ENCODE data around the gene SPRN. TPM values are rescaled to one million over a fixed set of nuclear protein-coding genes. Genes with fewer than 3 reads are reported as not detected.
A peak's percentile ranks its signal among the peaks of the same experiment; 100 is the strongest.
"Not testable (repeated sequence)": the region's sequence is repeated elsewhere in the genome, so short reads cannot be mapped to it uniquely, and the experiment has no call there.

The SPRN gene, protein sequence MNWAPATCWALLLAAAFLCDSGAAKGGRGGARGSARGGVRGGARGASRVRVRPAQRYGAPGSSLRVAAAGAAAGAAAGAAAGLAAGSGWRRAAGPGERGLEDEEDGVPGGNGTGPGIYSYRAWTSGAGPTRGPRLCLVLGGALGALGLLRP
- not detected for total RNA-seq

DNA sequence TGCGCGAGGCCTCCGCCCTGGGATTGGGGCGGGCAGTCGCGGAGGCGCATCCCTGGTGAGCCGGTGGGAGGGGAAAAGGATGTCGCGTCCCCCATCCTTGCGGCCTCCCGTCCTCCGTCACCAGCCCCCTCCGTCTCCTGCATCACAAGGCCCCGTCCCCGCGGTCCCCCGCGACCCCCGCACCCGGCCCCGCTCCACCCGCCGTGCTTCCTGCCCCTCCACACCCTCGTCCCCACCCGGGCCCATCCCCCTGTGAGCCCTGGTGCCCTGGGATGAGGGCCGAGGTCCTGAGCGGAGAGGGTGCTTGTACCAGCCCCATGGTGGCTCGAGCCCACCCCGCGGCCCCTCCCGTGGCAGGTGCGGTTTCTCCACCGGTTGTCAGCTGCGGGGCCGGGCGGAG lies at the start of gene SPRN:
TSS of gene SPRN (minus strand) at position 25 of the 400 bp plus-strand sequence. CDS start 944 bp downstream, outside the sequence.
- DNase-seq; H3K4me1 Mint-ChIP-seq; H3K27ac Mint-ChIP-seq; POLR2A ChIA-PET; ATAC-seq (ENCODE audit: low read depth); H3K9me3 Mint-ChIP-seq; H3K36me3 Mint-ChIP-seq; H3K27me3 Mint-ChIP-seq: not testable (repeated sequence)
- H3K4me3 Mint-ChIP-seq, result peak within 1 kb of the TSS; percentile 28

DNA sequence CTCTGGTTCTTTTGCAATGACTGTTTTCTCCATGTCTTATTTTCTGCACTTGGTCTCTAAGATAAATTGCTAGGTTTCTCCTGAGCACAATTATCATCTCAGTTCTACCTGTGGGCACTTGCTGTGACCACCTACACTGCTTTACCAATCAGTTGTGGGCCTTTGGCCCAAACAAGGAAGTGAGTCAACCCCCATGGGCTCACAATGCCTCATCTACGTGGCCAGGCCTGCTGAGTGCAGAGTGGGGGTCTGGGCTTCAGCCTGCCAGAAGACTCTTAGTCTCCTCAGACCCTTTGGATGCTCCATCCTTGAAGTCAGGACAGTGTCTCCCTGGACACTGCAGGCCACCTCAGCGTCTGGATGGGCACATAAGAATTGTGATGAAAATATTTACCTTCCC lies 49.6 kb upstream of the SPRN start:
- no peak overlapping the region for H3K27ac Mint-ChIP-seq
- peaks cover 2% of the 10 kb centered on the region for H3K27me3 Mint-ChIP-seq
- POLR2A ChIA-PET, result no interaction called here

DNA sequence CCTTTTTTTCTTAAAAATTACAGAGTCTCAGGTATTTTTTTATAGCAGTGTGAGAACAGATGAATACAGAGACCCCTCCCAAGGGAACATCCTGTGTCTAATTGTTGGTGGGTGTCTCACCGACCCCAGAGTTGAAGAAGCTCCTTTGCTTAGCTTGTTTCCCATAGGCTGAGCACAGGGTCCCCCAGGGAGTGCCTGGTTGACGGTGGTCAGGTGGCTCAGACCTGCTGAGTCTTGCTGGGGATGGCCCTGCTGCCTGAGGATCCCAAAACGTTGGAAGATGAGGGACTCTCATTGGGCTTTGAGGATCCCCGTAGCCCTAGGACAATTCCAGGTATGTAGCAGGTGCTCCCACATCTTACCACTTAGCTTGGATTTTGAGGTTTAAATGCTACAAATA lies 48.8 kb upstream of the SPRN start:
- POLR2A ChIA-PET, result no interaction called here

More for the DNA sequence above, 49.6 kb upstream of the SPRN start:
- Mint-ChIP-seq H3K36me3 (no peaks in the 10 kb centered on the region), H3K9me3 (peaks cover 3% of the 10 kb centered on the region), H3K4me3 (no peak overlapping the region), H3K4me1 (peaks cover 23% of the 10 kb centered on the region)
- ATAC-seq (ENCODE audit: low read depth) (no peak), DNase-seq (no peak)

DNA sequence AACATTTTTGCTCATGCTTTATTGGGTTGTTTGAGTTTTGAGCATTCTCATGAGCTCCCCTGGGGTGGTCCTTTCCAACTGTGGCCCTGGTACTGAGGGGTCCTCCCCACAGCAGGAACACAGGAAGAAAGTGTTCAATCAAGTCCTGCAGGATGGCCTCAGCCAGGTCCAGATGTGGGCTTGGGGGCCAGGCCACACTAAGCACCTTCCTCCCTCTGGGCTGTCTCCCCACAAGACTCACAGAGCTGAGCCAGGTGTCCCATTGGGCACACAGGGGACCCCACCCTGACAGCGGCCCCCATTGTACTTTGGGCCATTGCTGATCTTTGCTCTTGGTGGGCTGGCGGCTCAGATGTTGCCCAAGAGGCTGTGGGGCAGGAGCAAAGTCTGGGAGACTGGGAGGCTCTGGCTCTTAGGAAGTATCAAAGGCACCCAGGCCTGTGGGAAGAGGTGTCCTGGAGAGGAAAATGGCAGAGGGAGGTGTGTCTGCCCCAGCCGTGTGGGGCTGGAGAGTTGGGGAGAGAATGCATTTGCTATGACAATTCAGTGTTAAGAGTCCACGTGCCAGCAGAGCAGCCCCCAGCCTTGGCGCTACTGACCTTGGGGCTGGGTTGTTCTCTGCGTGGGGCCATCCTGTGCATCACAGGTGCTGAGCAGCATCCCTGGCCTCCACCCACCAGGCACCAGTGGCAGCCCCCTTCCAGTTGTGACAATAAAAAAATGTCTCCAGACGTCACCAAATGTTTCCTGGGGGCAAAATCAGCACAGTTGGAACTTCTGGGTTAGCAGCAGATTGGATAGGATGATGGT lies 47.1 kb upstream of the SPRN start:
- H3K36me3 Mint-ChIP-seq, result no peaks in the 10 kb centered on the region
- H3K27me3 Mint-ChIP-seq, result peaks cover 2% of the 10 kb centered on the region
- ATAC-seq (ENCODE audit: low read depth) (no peak), DNase-seq (no peak)
- POLR2A ChIA-PET, result no interaction called here
- no peak overlapping the region for H3K4me3 Mint-ChIP-seq
- no peak overlapping the region for H3K27ac Mint-ChIP-seq
- H3K9me3 Mint-ChIP-seq, result peaks cover 3% of the 10 kb centered on the region
- H3K4me1 Mint-ChIP-seq, result peaks cover 23% of the 10 kb centered on the region

More for the DNA sequence above, 48.8 kb upstream of the SPRN start:
- Mint-ChIP-seq H3K9me3 (peaks cover 3% of the 10 kb centered on the region), H3K36me3 (no peaks in the 10 kb centered on the region), H3K27ac (no peak overlapping the region), H3K4me3 (no peak overlapping the region), H3K27me3 (peaks cover 3% of the 10 kb centered on the region), H3K4me1 (peaks cover 23% of the 10 kb centered on the region)
- DNase-seq (no peak), ATAC-seq (ENCODE audit: low read depth) (no peak)

DNA sequence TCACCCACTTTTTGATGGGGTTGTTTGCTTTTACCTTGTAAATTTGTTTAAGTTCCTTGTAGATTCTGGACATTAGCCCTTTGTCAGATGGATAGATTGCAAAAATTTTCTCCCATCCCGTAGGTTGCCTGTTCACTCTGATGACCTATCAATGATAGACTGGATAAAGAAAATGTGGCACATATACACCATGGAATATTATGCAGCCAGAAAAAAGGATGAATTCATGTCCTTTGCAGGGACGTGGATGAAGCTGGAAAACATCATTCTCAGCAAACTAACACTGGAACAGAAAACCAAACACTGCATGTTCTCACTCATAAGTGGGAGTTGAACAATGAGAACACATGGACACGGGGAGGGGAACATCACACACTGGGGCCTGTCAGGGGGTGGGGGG lies 44.8 kb upstream of the SPRN start:
- DNase-seq; H3K27me3 Mint-ChIP-seq; ATAC-seq (ENCODE audit: low read depth); H3K27ac Mint-ChIP-seq; POLR2A ChIA-PET; H3K36me3 Mint-ChIP-seq; H3K9me3 Mint-ChIP-seq; H3K4me3 Mint-ChIP-seq; H3K4me1 Mint-ChIP-seq: not testable (repeated sequence)

DNA sequence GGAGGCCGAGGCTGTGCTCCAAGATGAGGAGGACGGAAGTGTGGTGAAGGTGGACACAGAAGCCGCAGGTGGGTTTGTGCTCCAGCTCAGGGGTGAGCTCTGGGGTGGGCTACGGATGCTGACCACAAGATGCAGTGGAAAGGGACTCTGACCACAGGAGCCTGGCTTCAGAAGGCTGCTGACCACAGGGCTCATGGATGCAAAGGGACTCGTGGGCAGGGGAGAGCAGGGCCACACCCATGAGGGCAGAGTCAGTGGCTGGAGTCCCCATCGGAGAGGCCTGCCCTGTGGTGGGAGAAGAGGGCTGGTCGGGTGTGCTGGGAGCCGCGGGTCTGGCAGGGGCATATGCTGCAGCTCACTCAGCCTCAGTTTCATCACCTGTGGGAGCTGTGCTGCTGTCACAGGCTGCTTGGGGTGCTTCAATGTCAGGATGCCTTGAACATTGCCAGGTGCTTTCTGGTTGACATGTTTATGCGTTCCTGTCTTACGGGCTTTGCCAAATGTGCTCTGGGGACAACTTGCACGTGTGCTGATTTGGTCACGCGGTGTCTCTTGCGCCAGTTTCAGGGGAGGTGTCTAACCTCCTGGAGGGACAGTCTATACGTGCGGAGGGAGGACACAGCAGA lies 43.0 kb upstream of the SPRN start:
- H3K4me1 Mint-ChIP-seq, result no peaks in the 10 kb centered on the region
- POLR2A ChIA-PET, result no interaction called here

DNA sequence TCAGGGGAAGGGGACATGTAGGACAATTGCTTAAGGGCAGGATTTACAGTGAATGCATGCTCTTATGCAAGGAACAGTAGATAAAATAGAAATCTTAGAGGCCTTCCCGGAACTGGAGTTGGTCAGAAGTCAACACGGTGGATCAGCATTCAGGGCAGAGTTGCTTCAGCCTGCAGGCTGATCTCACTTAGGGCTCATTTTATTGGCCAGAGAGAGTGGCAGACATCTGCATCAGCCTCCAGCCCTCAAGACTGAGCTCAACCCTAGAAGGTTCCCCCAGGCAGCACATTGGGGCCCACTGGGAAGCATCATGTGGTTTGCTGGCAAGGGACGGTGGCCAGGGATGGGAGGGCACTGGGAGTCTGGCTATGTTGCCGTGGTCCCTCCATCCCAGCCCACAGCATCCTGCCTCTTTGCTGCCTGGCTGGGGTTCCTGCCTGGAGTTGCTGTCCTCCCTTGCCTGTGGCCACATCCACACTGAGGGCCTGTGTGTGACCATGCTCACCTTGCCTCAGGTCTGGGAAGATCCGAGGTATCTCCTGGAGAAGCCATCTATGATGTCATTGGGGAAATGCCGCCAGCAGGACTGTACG lies 42.4 kb upstream of the SPRN start:
- Mint-ChIP-seq H3K36me3 (no peaks in the 10 kb centered on the region), H3K27ac (no peak overlapping the region), H3K4me1 (no peaks in the 10 kb centered on the region), H3K9me3 (peaks cover 3% of the 10 kb centered on the region), H3K4me3 (no peak overlapping the region), H3K27me3 (peaks cover 2% of the 10 kb centered on the region)
- POLR2A ChIA-PET, result no interaction called here
- ATAC-seq (ENCODE audit: low read depth), result no peak
- DNase-seq, result no peak

More for the DNA sequence above, 43.0 kb upstream of the SPRN start:
- Mint-ChIP-seq H3K36me3 (no peaks in the 10 kb centered on the region), H3K9me3 (peaks cover 3% of the 10 kb centered on the region), H3K27ac (no peak overlapping the region), H3K4me3 (no peak overlapping the region), H3K27me3 (peaks cover 2% of the 10 kb centered on the region)
- DNase-seq (no peak), ATAC-seq (ENCODE audit: low read depth) (no peak)

DNA sequence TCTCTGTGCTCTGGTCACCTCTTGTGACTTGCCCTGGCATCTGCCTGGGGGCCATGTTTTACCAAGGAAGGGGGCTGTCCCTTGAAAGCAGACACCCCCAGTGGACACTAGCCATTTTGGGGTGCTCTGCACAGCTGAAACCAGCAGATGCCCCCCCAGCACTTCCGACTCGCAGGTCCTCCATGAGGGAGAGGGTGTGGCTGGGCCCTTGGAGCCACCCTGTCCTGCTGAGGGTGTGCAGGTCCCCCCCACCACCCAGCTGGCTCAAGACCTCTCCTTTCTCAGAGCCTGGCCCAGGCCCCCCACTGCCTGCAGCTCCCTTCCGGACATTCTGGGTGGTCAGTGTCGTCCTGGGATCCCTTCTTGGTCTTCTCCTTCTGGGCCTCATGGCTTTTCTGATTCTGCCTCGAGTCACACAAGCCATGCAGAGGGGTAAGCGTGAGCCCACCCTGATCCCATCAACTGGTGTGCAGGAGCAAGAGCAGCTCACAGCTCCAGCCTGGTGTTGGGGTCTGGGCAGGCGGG lies 41.6 kb upstream of the SPRN start:
- ATAC-seq (ENCODE audit: low read depth) (no peak), DNase-seq (no peak)
- no peaks in the 10 kb centered on the region for H3K36me3 Mint-ChIP-seq
- POLR2A ChIA-PET, result no interaction called here
- H3K27me3 Mint-ChIP-seq, result peaks cover 2% of the 10 kb centered on the region
- no peak overlapping the region for H3K4me3 Mint-ChIP-seq
- peaks cover 3% of the 10 kb centered on the region for H3K9me3 Mint-ChIP-seq
- H3K4me1 Mint-ChIP-seq, result no peaks in the 10 kb centered on the region
- H3K27ac Mint-ChIP-seq, result no peak overlapping the region

DNA sequence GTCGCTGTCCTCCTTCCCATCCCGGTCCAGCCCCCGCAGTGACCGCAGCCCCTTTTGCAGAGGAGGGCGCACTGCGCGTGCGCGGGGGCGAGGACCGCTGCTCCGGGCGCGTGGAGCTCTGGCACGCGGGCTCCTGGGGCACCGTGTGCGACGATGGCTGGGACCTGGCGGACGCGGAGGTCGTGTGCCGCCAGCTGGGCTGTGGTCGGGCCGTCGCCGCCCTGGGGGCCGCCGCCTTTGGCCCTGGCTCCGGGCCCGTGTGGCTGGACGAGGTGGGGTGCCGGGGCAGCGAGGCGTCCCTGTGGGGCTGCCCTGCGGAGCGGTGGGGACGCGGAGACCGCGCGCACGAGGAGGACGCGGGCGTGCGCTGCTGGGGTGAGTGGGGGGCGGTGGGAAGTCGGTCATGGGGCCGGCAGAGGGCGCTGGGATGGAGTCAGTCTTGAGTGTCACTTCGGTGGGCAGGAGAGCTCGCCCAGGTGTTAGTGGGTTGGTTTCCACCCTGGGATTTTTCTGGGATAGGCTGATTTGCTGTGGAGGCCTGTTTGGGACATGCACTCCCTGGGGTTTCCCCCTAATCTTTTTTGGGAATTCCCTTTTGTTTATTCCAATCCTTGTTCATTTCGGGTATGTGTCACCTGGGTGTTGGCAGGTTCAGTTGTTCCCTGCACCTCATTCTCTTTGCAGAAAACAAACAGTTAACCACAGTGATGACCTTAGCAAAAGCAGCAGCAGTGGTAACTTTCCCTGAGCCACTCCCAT lies 40.9 kb upstream of the SPRN start:
- Mint-ChIP-seq H3K4me3 (no peak overlapping the region), H3K27me3 (peaks cover 2% of the 10 kb centered on the region)
- DNase-seq, result no peak

DNA sequence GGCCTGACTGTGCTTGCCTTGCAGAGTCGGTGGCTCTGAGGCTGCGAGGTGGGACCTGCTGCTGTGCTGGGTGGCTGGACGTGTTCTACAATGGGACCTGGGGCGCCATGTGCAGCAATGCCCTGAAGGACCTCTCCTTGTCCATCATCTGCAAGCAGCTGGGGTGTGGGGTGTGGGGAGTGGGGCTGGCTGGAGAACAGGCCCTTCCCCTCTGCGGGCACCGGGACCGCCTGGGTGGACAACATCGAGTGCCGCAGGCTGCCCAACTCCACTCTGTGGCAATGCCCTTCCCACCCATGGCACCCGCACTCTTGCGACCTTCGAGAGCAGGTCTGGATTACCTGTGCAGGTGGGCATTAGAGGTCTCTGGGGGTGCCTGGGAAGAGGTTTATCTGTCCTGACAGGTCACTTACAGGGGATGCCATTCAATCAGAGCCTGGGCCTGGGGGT lies 40.2 kb upstream of the SPRN start:
- no peak overlapping the region for H3K27ac Mint-ChIP-seq
- POLR2A ChIA-PET, result no interaction called here
- H3K36me3 Mint-ChIP-seq, result no peaks in the 10 kb centered on the region
- DNase-seq (no peak), ATAC-seq (ENCODE audit: low read depth) (no peak)
- H3K4me3 Mint-ChIP-seq, result no peak overlapping the region
- H3K27me3 Mint-ChIP-seq, result peaks cover 2% of the 10 kb centered on the region
- peaks cover 3% of the 10 kb centered on the region for H3K9me3 Mint-ChIP-seq
- no peaks in the 10 kb centered on the region for H3K4me1 Mint-ChIP-seq

More for the DNA sequence above, 40.9 kb upstream of the SPRN start:
- H3K27ac Mint-ChIP-seq, result no peak overlapping the region
- H3K36me3 Mint-ChIP-seq, result no peaks in the 10 kb centered on the region
- H3K4me1 Mint-ChIP-seq, result no peaks in the 10 kb centered on the region
- peaks cover 3% of the 10 kb centered on the region for H3K9me3 Mint-ChIP-seq
- no peak for ATAC-seq (ENCODE audit: low read depth)
- POLR2A ChIA-PET, result no interaction called here

DNA sequence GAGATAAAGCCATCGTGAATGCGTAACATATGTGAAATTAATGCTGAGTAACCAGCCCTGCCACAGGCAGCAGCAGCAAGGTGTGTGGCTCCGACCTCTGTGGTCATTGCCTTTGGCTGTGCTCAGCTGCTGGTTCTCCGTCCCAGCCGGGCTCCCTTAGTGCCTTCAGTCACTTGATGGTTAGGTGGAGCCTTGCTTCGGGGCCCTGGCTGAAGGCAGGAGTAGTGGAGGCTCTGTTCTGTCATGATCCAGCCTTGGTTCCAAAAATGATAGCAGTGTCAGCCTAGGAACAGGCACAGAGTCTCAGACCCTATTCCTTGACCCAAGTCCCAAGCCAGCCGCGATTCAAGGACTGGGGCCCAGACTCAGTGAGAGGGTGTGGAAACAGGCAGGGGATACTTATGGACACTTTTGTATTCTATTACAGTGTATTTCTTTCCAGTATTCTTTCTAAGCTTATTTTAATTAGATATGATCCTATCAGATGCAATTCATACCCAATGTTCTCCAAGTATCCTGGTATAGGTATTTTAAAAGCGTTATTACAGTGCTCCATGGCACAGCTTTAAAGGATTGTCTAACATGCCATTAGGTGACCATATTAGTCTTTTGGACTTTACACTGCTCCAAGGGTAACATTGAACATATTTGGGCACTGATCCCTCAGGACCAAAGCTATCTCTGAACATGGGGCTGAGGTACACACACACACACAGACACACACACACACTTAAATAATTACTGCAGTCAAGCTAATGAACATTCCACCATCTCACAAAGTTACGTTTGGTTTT lies 38.3 kb upstream of the SPRN start:
- POLR2A ChIA-PET, result no interaction called here
- peak; percentile 20 for DNase-seq

DNA sequence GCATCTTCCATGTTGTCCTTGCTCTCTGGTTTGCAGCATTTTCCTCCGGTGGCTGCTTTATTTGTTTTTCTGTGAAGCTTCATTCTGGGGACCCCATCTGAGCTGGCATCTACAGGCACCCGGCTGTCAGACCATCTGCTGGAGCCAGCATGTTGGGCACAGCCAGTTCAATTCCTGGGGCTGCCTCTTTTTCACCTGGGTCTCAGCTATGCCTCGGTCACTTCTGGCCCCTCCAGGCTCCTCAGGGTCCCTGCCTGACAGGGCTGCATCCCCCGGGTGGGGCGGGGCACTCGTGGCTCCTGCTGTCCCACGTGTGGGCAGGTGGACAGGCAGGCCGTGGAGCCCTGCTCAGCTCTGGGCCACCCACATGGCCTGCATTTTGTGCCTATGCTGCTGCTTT lies 37.4 kb upstream of the SPRN start:
- no peak overlapping the region for H3K4me3 Mint-ChIP-seq
- DNase-seq (no peak), ATAC-seq (ENCODE audit: low read depth) (no peak)
- no peaks in the 10 kb centered on the region for H3K9me3 Mint-ChIP-seq
- no peak overlapping the region for H3K27ac Mint-ChIP-seq
- no peaks in the 10 kb centered on the region for H3K27me3 Mint-ChIP-seq
- no peaks in the 10 kb centered on the region for H3K36me3 Mint-ChIP-seq
- POLR2A ChIA-PET, result no interaction called here
- H3K4me1 Mint-ChIP-seq, result no peaks in the 10 kb centered on the region

More for the DNA sequence above, 38.3 kb upstream of the SPRN start:
- Mint-ChIP-seq H3K4me1 (no peaks in the 10 kb centered on the region), H3K27me3 (no peaks in the 10 kb centered on the region), H3K36me3 (no peaks in the 10 kb centered on the region), H3K9me3 (no peaks in the 10 kb centered on the region), H3K27ac (no peak overlapping the region), H3K4me3 (no peak overlapping the region)
- ATAC-seq (ENCODE audit: low read depth), result no peak
